Liver (tissue), 9 donors: ENCODE results near the gene UBE2V1. TPM values are rescaled to one million over a fixed set of nuclear protein-coding genes. Genes with fewer than 3 reads are reported as not detected.

ENCODE experiments used
- DNase-seq: peaks from one replicate; pipeline ENCODE4 v3.0.0-alpha.2; 2017; ENCODE audit warnings: low spot score
- H3K27ac ChIP-seq, 2 donors: one replicate each; pipeline ENCODE4 v1.7.0; 2013; ENCODE audit warnings: inconsistent platforms in 2 of 2, low read length in 2 of 2, control low read depth in 1 of 2, low read depth in 1 of 2, mild to moderate bottlenecking in 1 of 2
- H3K27me3 ChIP-seq, 4 donors: one replicate each; pipeline versions ENCODE4 v1.6.1 to v1.7.0; 2013; ENCODE audit warnings: low read length in 3 of 4, inconsistent platforms in 1 of 4, mild to moderate bottlenecking in 1 of 4, moderate library complexity in 1 of 4; ENCODE audit not compliant: control insufficient read depth in 4 of 4, insufficient read depth in 4 of 4
- H3K36me3 ChIP-seq, 4 donors: one replicate each; pipeline versions ENCODE4 v1.6.1 to v1.7.0; 2013; ENCODE audit warnings: low read length in 3 of 4, mild to moderate bottlenecking in 3 of 4, low read depth in 1 of 4, moderate library complexity in 1 of 4; ENCODE audit not compliant: control insufficient read depth in 4 of 4, insufficient read depth in 3 of 4
- H3K4me1 ChIP-seq, 4 donors: one replicate each; pipeline versions ENCODE4 v1.6.1 to v1.7.0; 2013; ENCODE audit warnings: low read length in 3 of 4, mild to moderate bottlenecking in 3 of 4, moderate library complexity in 1 of 4; ENCODE audit not compliant: control insufficient read depth in 4 of 4, insufficient read depth in 4 of 4
- H3K4me3 ChIP-seq, 3 donors: one replicate each; pipeline versions ENCODE4 v1.6.1 to v1.7.0; 2013; ENCODE audit warnings: low read length in 3 of 3, control low read depth in 1 of 3, low read depth in 1 of 3, mild to moderate bottlenecking in 1 of 3
- H3K9ac ChIP-seq, 2 donors: one replicate each; pipeline ENCODE4 v1.7.0; 2013; ENCODE audit warnings: low read length in 2 of 2, mild to moderate bottlenecking in 2 of 2, moderate library complexity in 2 of 2, control low read depth in 1 of 2, low read depth in 1 of 2
- H3K9me3 ChIP-seq, 4 donors: one replicate each; pipeline versions ENCODE4 v1.6.1 to v1.7.0; 2013; ENCODE audit warnings: low read length in 3 of 4; ENCODE audit not compliant: control insufficient read depth in 4 of 4
- EGR1 ChIP-seq, 2 donors: IDR thresholded peaks; 2 replicates each; pipeline ENCODE4 v1.6.1; 2016 to 2018; ENCODE audit warnings: antibody characterized with exemption in 2 of 2, low read depth in 2 of 2
- FOXA1 ChIP-seq: IDR thresholded peaks from 2 replicates; pipeline ENCODE4 v1.6.1; 2016; ENCODE audit warnings: antibody characterized with exemption
- FOXA2 ChIP-seq: IDR thresholded peaks from 2 replicates; pipeline ENCODE4 v1.6.1; 2016; ENCODE audit warnings: antibody characterized with exemption
- GABPA ChIP-seq, 2 donors: IDR thresholded peaks in 1 of 2; conservative IDR thresholded peaks in 1 of 2; 2 replicates each; pipeline ENCODE4 v1.6.1; 2016; ENCODE audit warnings: antibody characterized with exemption in 2 of 2, mild to moderate bottlenecking in 1 of 2, moderate library complexity in 1 of 2
- HNF4G ChIP-seq: IDR thresholded peaks from 2 replicates; pipeline ENCODE4 v1.6.1; 2016; ENCODE audit warnings: antibody characterized with exemption
- JUND ChIP-seq, 2 donors: IDR thresholded peaks; 2 replicates each; pipeline ENCODE4 v1.6.1; 2016; ENCODE audit warnings: antibody characterized with exemption in 2 of 2
- MAX ChIP-seq: IDR thresholded peaks from 2 replicates; pipeline ENCODE4 v1.6.1; 2016; ENCODE audit warnings: antibody characterized with exemption
- NR2F2 ChIP-seq: IDR thresholded peaks from 2 replicates; pipeline ENCODE4 v1.6.1; 2016; ENCODE audit warnings: antibody characterized with exemption
- REST ChIP-seq: IDR thresholded peaks from 2 replicates; pipeline ENCODE4 v1.6.1; 2016; ENCODE audit warnings: antibody characterized with exemption, mild to moderate bottlenecking
- RXRA ChIP-seq, 2 donors: IDR thresholded peaks; 2 replicates each; pipeline ENCODE4 v1.6.1; 2017 to 2018; ENCODE audit warnings: antibody characterized with exemption in 2 of 2, mild to moderate bottlenecking in 1 of 2
- SP1 ChIP-seq: IDR thresholded peaks from 2 replicates; pipeline ENCODE4 v1.6.1; 2018; ENCODE audit warnings: antibody characterized with exemption, mild to moderate bottlenecking
- TAF1 ChIP-seq: conservative IDR thresholded peaks from 2 replicates; pipeline ENCODE4 v1.6.1; 2016; ENCODE audit warnings: antibody characterized with exemption, mild to moderate bottlenecking
- YY1 ChIP-seq: IDR thresholded peaks from 2 replicates; pipeline ENCODE4 v1.6.1; 2016; ENCODE audit warnings: antibody characterized with exemption, mild to moderate bottlenecking
- ZBTB33 ChIP-seq: IDR thresholded peaks from 2 replicates; pipeline ENCODE4 v1.6.1; 2016; ENCODE audit warnings: antibody characterized with exemption
- WGBS: extraction: QIAGEN DNeasy Blood & Tissue Kit; methylation state at CpG from one replicate; pipeline ENCODE4 v1.1.7; 2013; 5-methylcytosine and 5-hydroxymethylcytosine counted together
- polyA plus RNA-seq, 2 donors: library from polyadenylated mRNA; stranded (reverse) in 1 of 2; unstranded in 1 of 2; fragments of 200-250 nt in 1 of 2; fragments of >200 nt in 1 of 2; fragmentation: Nextera tagmentation in 1 of 2; extraction: Ambion mirVana in 1 of 2; gene quantifications; one replicate each; pipeline versions ENCODE4 v1.2.1 to v1.2.3, GENCODE V29; 2013 to 2015
- total RNA-seq, 2 donors: library from RNA; depleted of rRNA; stranded (reverse); fragments of >200 nt; gene quantifications; one replicate each; pipeline ENCODE4 v1.2.3, GENCODE V29; 2014
- donor health status: healthy.
- donor health status: healthy.
- donor health status: healthy.
- donor health status: healthy.
- donor health status: healthy.

The UBE2V1 gene
- total and polyA plus RNA-seq, 4 donors, result 27.9 to 53.0 (median 34.2) TPM

GRCh38 chr20:50044353-50044960 lies 68.5 kb downstream of the UBE2V1 start:
- Histone ChIP-seq H3K4me1 (peaks cover 0 to 4% (median 0%) of the 10 kb centered on the region in 4 donors), H3K36me3 (no peaks in the 10 kb centered on the region), H3K27ac (no peak overlapping the region), H3K27me3 (no peaks in the 10 kb centered on the region), H3K4me3 (no peak overlapping the region), H3K9me3 (no peaks in the 10 kb centered on the region), H3K9ac (no peak overlapping the region)
- 83% methylated on average over 5 of the region's 5 CpGs for WGBS
- no peak for DNase-seq
- no peak for TF ChIP-seq FOXA1
- TF ChIP-seq SP1, result no peak
- TF ChIP-seq EGR1 (IDR thresholded peaks at IDR 0.05; ENCODE audit: low read depth in 2 of 2), result no peak
- no peak for TF ChIP-seq JUND (IDR thresholded peaks at IDR 0.05)

- no peak for DNase-seq
- Histone ChIP-seq H3K4me3 (no peak overlapping the region), H3K9me3 (no peaks in the 10 kb centered on the region), H3K9ac (no peak overlapping the region), H3K4me1 (peaks cover 0 to 4% (median 0%) of the 10 kb centered on the region in 4 donors), H3K36me3 (no peaks in the 10 kb centered on the region), H3K27me3 (no peaks in the 10 kb centered on the region), H3K27ac (no peak overlapping the region)
- no peak for TF ChIP-seq TAF1
- peak; percentile 63 for TF ChIP-seq NR2F2
- WGBS, result 91% methylated on average over 22 of the region's 22 CpGs
Measured at GRCh38 chr20:50043573-50044352, 69.2 kb downstream of the UBE2V1 start.

- H3K4me1 ChIP-seq, result no peaks in the 10 kb centered on the region
- no peaks in the 10 kb centered on the region for H3K36me3 ChIP-seq
- no peak overlapping the region for H3K27ac ChIP-seq
- no peaks in the 10 kb centered on the region for H3K27me3 ChIP-seq
- DNase-seq, result no peak
- no peak overlapping the region for H3K9ac ChIP-seq
- TF ChIP-seq HNF4G, result no peak
- no peak for TF ChIP-seq RXRA (IDR thresholded peaks at IDR 0.05)
- TF ChIP-seq FOXA1, result no peak
- no peak for TF ChIP-seq EGR1 (IDR thresholded peaks at IDR 0.05; ENCODE audit: low read depth in 2 of 2)
- no peaks in the 10 kb centered on the region for H3K9me3 ChIP-seq
- H3K4me3 ChIP-seq, result no peak overlapping the region
- 94% methylated on average over 10 of the region's 10 CpGs for WGBS
Measured at GRCh38 chr20:50042370-50043313, 70.3 kb downstream of the UBE2V1 start.

- H3K27me3 ChIP-seq, result no peaks in the 10 kb centered on the region
- 83% methylated on average over 16 of the region's 16 CpGs for WGBS
- H3K9ac ChIP-seq, result no peak overlapping the region
- no peaks in the 10 kb centered on the region for H3K9me3 ChIP-seq
- H3K27ac ChIP-seq, result no peak overlapping the region
- H3K4me3 ChIP-seq, result no peak overlapping the region
- no peak for DNase-seq
- H3K36me3 ChIP-seq, result no peaks in the 10 kb centered on the region
- H3K4me1 ChIP-seq, result no peaks in the 10 kb centered on the region
- TF ChIP-seq FOXA1, result no peak
- TF ChIP-seq ZBTB33, result no peak
- TF ChIP-seq JUND (IDR thresholded peaks at IDR 0.05), result no peak
- TF ChIP-seq NR2F2, result no peak
- TF ChIP-seq MAX, result no peak
- TF ChIP-seq EGR1 (IDR thresholded peaks at IDR 0.05; ENCODE audit: low read depth in 2 of 2), result no peak
- no peak for TF ChIP-seq YY1
- no peak for TF ChIP-seq FOXA2
- TF ChIP-seq REST, result no peak
- no peak for TF ChIP-seq RXRA (IDR thresholded peaks at IDR 0.05)
- no peak for TF ChIP-seq GABPA (IDR thresholded peaks at IDR 0.05 in 1 of 2, conservative IDR thresholded peaks at IDR 0.05 in 1 of 2)
Measured at GRCh38 chr20:50041246-50041873, 71.6 kb downstream of the UBE2V1 start.
